Astrocyte (in vitro differentiated cells and primary cell): Measurements from ENCODE around the gene TMC5.

ENCODE experiments used
- EZH2 ChIP-seq: IDR thresholded peaks from 2 replicates; pipeline ENCODE4 v1.6.1; 2012; ENCODE audit warnings: mild to moderate bottlenecking, low read length, inconsistent platforms; ENCODE audit not compliant: insufficient read depth
- TF ChIP-seq, protein P1 (sequence below): IDR thresholded peaks from 2 replicates; pipeline ENCODE4 v1.5.1; 2011; ENCODE audit warnings: low read depth, mild to moderate bottlenecking, inconsistent platforms, low read length, moderate library complexity; ENCODE audit not compliant: insufficient read depth

- no peak for TF ChIP-seq EZH2
- TF ChIP-seq, protein P1, sequence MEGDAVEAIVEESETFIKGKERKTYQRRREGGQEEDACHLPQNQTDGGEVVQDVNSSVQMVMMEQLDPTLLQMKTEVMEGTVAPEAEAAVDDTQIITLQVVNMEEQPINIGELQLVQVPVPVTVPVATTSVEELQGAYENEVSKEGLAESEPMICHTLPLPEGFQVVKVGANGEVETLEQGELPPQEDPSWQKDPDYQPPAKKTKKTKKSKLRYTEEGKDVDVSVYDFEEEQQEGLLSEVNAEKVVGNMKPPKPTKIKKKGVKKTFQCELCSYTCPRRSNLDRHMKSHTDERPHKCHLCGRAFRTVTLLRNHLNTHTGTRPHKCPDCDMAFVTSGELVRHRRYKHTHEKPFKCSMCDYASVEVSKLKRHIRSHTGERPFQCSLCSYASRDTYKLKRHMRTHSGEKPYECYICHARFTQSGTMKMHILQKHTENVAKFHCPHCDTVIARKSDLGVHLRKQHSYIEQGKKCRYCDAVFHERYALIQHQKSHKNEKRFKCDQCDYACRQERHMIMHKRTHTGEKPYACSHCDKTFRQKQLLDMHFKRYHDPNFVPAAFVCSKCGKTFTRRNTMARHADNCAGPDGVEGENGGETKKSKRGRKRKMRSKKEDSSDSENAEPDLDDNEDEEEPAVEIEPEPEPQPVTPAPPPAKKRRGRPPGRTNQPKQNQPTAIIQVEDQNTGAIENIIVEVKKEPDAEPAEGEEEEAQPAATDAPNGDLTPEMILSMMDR = peak; percentile 31
These were observed 28.4 kb upstream of the TMC5 start for GRCh38 chr16:19389246-19389645.
